Superior temporal gyrus (tissue), 1 donor: Measurements from ENCODE around the gene LHFPL3.
A peak's percentile ranks its signal among the peaks of the same experiment; 100 is the strongest.
"Not testable (repeated sequence)": the region's sequence is repeated elsewhere in the genome, so short reads cannot be mapped to it uniquely, and the experiment has no call there.

Experiments used
- DNase-seq: peaks from one replicate; pipeline ENCODE4 v3.0.0-alpha.2; 2016; ENCODE audit errors: extremely low spot score

LHFPL3 gene

DNA sequence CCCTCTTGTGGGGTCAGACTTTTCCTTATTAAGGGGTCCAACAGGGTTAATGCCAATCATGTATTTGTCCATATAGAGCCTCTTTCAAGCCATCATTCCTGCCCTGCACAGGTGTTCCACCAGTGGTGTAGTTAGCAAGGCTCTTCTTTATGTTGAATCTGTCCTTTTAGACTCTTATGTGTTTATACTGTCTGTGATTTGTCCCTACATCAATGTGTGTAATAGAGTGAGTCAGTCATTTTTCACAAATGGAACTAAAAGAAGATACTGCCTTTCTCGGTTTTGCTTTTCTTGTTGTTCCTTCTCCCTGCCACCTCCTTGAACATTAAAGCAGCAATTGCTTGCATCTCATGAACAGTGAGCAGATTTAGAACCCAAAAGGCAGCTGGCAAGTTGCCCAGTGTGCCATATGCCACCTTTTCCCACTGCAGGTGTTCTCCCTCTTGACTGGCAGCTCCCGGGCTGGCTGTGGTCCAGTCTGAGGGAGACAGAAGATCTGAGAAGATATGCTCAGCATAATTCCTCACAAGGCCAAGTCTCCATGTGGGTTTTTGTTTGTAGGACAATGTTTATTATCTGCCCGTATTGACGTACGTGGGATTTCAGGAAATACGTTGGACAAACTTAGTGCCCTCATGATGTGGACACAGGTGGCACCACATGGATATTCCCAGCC is 154.1 kb downstream of the LHFPL3 start:
- DNase-seq, result no peak

DNA sequence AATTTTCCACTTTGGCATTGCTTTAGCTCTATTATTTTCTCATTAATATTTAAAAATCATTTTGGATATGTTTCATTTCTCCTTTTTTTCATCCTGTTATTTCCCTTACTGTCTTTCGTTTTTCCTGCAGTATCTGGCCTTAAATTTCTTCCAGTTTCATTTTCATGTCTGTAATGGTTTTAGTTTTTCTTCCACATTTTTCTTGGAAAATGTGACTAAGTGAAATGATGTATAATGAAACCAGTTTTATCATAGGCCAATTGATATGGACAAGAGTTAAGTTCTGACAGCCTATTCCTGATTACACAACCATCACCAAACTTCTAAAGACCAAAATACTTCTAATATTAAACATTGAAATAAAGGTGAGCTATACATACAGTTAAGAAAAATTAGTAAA is 158.5 kb downstream of the LHFPL3 start:
- DNase-seq, result no peak

- DNase-seq, result no peak
These were observed 159.2 kb downstream of the LHFPL3 start for GRCh38 chr7:104487642-104488041.

- DNase-seq, result no peak
These were observed 169.1 kb downstream of the LHFPL3 start for GRCh38 chr7:104497379-104497967.

- no peak for DNase-seq
These were observed 171.6 kb downstream of the LHFPL3 start for GRCh38 chr7:104499975-104500374.

DNA sequence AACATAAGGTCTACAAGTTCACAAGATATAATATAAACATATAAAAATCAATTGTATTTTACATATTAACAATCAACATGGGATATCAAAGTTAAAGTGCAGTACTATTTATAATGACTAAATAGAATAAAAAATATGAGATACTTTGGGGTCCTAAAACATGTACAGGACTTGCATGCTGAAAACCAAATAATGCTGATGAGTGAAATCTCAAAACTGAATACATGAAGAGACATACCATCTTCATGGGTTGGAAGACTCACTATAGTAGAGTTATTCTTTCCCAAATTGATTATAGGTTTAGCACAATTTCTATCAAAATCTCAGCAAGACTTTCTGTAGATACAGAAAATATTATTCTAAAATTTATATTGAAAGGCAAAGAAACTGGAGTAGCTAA is 181.5 kb downstream of the LHFPL3 start:
- DNase-seq, result no peak

DNA sequence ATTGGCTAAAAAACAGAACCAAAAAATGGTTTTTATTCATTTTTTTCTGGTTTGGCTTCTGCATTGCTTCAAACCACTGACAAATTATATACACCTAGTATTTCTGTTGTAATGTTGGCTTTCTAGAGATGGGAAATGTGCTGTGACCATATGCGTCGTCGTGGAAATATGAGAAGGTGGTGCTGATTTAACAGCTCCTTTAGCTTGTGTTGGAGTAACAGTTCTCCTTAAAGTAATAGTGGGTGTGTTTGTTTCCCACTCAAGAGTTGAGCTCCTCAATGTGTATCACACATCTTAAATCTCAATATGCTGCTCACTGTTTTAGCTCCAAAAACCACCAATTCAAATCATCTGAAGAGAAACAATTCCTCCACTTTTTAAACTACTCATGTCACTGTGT is 196.4 kb downstream of the LHFPL3 start:
- DNase-seq, result peak; percentile 12

DNA sequence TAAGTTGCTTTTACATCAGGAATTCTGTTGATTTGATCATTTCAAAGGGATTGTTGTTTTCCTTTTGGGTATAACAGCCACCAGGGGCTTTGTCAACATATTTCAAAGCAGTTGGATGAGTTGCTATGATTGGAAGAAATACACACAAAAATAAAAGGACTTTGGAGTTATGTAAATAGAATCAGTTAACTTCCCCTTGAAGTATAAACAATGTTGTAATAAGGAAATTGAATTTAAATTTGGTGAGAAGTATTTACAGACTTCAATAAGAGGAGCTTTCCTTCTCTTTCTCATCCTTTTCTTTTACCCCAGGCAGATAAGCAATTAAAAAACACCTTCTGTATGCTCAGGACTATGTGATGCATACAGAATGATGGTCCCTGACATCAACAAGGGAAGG is 199.7 kb downstream of the LHFPL3 start:
- no peak for DNase-seq

- DNase-seq, result no peak
These were observed 201.2 kb downstream of the LHFPL3 start for GRCh38 chr7:104529567-104529966.

GRCh38 chr7:104530251-104530650 is 201.8 kb downstream of the LHFPL3 start:
- DNase-seq, result no peak

- no peak for DNase-seq
These were observed 205.7 kb downstream of the LHFPL3 start for GRCh38 chr7:104534149-104534548.

- DNase-seq, result no peak
These were observed 207.4 kb downstream of the LHFPL3 start for GRCh38 chr7:104535841-104536240.

DNA sequence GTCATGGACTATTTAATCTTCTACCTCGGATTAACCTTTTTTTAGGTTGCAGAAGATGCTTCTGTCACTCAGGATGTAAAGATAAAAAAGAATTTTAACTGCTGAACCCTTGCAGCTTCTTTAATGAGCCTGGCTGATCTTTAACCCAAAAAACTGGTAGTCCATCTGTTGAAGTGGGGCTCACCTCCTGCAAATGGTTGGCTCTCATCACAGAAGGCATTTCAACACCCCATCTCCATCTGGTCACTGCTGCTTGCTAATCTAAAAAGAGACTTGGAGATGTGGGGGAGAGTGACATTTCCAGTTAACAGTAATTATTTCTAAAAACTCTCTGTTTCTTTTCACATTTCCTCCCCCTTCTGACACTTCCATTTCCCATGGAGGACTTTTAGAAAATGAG is 208.6 kb downstream of the LHFPL3 start:
- no peak for DNase-seq

GRCh38 chr7:104538152-104538551 is 209.7 kb downstream of the LHFPL3 start:
- no peak for DNase-seq

DNA sequence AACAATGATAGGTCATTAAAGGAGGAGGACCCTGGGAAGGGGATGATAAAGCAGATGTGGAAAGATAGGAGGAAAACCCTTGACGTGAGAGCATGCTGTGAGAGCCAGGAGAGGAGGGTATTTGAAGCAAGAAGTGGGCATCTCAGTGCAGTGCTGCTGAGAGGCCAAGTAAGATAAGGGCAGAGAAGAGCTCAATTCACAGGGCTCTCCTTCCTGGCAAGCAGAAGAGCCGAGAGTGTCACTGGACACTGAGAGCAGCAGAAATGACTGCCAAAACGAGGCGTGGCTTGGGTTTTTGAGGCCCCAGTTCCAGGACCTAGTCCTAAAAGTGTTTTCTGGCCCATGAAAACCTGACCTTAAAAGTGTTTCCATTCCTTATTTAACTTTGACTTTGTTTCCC is 213.5 kb downstream of the LHFPL3 start:
- no peak for DNase-seq

GRCh38 chr7:104548861-104549260 is 220.5 kb downstream of the LHFPL3 start:
- DNase-seq, result no peak

DNA sequence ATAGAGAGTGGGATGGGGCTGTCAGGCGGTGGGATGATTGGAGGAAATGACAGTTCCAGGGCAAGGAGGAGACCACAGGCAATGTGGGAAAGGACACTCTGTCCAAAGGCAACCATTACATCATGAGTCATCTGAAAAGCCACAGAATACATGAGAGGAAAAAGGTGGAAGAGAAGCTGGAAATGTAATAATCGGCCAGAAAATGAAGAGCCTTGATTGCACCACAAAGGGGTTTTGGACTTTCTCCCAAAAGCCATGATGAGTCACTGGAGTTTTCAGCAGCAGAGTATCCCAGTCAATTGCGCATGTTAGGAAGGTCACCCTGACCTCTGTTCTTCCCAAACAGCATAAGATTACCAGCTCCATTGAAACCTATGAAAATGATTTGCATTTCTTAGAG is 222.0 kb downstream of the LHFPL3 start:
- DNase-seq, result no peak

DNA sequence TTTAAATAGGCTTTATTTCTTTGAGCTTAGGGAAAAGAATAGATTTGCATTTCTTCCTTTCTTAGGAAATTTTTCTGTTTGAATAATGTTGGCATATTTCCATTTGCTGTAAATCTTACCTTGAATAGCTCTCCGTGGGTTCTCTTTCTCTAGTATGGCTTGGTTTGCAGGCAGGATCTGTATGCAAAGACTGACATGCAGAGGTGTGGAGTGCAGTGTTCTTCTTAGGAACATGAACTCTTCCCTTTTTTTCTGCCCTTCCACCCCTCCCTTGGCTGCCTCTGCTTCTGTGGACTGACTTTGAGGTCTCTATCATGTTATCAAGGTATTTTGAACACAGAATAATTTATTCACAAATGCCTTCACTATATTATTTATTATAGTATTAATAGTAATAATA is 222.8 kb downstream of the LHFPL3 start:
- DNase-seq, result no peak

- no peak for DNase-seq
These were observed 223.7 kb downstream of the LHFPL3 start for GRCh38 chr7:104552102-104552501.

DNA sequence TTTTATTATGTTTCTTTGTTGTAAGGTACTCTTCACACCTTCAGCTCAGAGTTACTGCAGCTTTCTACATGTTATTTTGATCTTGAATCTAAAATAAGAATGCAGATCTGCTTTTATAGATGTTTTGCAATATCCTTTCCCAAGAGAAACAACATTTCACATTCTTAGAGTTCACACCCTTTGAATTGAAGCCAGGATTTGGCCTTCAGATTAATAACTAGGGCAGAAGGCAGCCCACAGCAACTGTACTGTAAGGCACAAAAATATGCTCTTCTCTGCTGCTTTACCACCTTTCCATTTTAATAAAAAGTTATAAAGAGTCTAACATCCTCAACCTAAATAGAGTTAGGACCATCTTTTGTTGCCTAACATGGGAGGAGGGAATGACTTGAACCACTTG is 224.7 kb downstream of the LHFPL3 start:
- DNase-seq, result no peak

DNA sequence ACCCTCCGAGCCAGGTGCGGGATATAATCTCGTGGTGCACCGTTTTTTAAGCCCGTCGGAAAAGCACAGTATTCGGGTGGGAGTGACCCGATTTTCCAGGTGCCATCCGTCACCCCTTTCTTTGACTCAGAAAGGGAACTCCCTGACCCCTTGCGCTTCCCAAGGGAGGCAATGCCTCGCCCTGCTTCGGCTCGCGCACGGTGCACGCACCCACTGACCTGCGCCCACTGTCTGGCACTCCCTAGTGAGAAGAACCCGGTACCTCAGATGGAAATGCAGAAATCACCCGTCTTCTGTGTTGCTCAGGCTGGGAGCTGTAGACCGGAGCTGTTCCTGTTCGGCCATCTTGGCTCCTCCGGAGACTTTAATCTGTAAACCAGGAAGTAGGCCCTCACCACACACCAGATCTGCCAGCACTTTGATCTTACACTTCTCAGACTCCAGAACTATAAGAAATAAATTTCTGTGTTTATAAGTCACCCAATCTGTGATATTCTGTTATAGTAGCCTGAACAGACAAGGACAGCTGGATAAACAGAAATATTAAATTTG is 235.0 kb downstream of the LHFPL3 start:
- DNase-seq, result not testable (repeated sequence)

GRCh38 chr7:104569751-104570150 is 241.3 kb downstream of the LHFPL3 start:
- DNase-seq, result no peak

GRCh38 chr7:104572554-104572953 is 244.2 kb downstream of the LHFPL3 start:
- no peak for DNase-seq

DNA sequence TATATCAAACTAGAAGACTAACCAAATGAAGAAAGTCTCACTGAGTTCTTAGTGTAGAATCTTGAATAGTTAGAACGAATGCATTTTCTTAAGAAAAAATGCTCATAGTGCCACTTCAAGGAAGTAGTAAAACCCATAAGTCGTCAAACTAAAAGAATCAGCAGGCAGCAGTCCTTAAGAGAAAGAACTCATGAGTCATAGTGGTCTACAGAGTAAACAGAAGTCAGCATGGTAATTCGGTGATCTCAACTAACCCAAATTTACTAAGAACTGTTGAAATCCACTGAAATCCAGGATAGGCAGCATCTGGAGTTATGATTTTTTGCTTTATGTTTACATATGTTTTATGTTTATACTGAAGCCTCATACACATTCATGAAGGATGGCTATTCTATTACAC is 256.2 kb downstream of the LHFPL3 start:
- DNase-seq, result no peak
